ENCODE measurements around the gene SARNP. TPM values are rescaled to one million over a fixed set of nuclear protein-coding genes. Genes with fewer than 3 reads are reported as not detected.

SARNP gene
- total RNA-seq, 2 experiments from 2014 or later, result 86.1 to 92.0 TPM

GRCh38 chr12:55718624-55719275, 98.8 kb downstream of the SARNP start:
- Histone ChIP-seq H4K20me1 (ENCODE audit: insufficient read depth, low read length) (no peaks in the 10 kb centered on the region), H3K9me3 (ENCODE audit: low read length) (no peaks in the 10 kb centered on the region), H3K79me2 (ENCODE audit: insufficient read depth, low read depth, low read length) (peaks cover 16% of the 10 kb centered on the region; the same call in 1 of the 2 replicates), H3K4me2 (ENCODE audit: low read length) (peak overlapping the region; percentile 92; the same call in 1 of the 2 replicates), H3K27ac (ENCODE audit: low read depth, low read length, poor library complexity, severe bottlenecking) (no peak overlapping the region), H3K36me3 (ENCODE audit: insufficient read depth, low read length) (peaks cover 44% of the 10 kb centered on the region), H2AFZ (ENCODE audit: low read length) (no peak overlapping the region), H3K4me3 (ENCODE audit: low read depth, low read length, poor library complexity, severe bottlenecking) (no peak overlapping the region), H3K9me2 (ENCODE audit: insufficient read depth, low read length) (no peaks in the 10 kb centered on the region), H3K4me1 (ENCODE audit: insufficient read depth, low read length, poor library complexity, severe bottlenecking) (peaks cover 28% of the 10 kb centered on the region)
- BruUV-seq (replicated peaks), result no TSS peak
- no peak for DNase-seq (ENCODE audit: low spot score)
- POLR2A ChIA-PET, result no interaction called here
- intact Hi-C loops (cut with micrococcal nuclease; ENCODE audit: unreplicated experiment), result loop anchor here (5.0 kb wide), 1 partner anchor 46 kb away; no protein-coding TSS in a partner anchor
- CTCF ChIA-PET (ENCODE audit: unreplicated experiment), result no interaction called here
- TF ChIP-seq CTCF (conservative IDR thresholded peaks at IDR 0.05; ENCODE audit: low read length), result no peak
- TF ChIP-seq EZH2phosphoT487 (IDR thresholded peaks at IDR 0.05; ENCODE audit: borderline replicate concordance, low read depth, low read length), result no peak

GRCh38 chr12:55718015-55718414, 99.5 kb downstream of the SARNP start:
- peak overlapping the region; percentile 77 for H3K4me3 ChIP-seq (ENCODE audit: low read depth, low read length, poor library complexity, severe bottlenecking)
- H3K9me3 ChIP-seq (ENCODE audit: low read length), result no peaks in the 10 kb centered on the region
- no peaks in the 10 kb centered on the region for H3K9me2 ChIP-seq (ENCODE audit: insufficient read depth, low read length)
- no peak overlapping the region for H3K27ac ChIP-seq (ENCODE audit: low read depth, low read length, poor library complexity, severe bottlenecking)
- peaks cover 40% of the 10 kb centered on the region for H3K36me3 ChIP-seq (ENCODE audit: insufficient read depth, low read length)
- DNase-seq (ENCODE audit: low spot score), result no peak
- intact Hi-C loops (cut with micrococcal nuclease; ENCODE audit: unreplicated experiment), result loop anchor here (5.0 kb wide), 1 partner anchor 46 kb away; no protein-coding TSS in a partner anchor
- no peak for TF ChIP-seq EZH2phosphoT487 (IDR thresholded peaks at IDR 0.05; ENCODE audit: borderline replicate concordance, low read depth, low read length)
- no peak for TF ChIP-seq CTCF (conservative IDR thresholded peaks at IDR 0.05; ENCODE audit: low read length)
- no TSS peak for BruUV-seq (replicated peaks)
- ChIA-PET POLR2A (interaction anchor here (0.8 to 2.7 kb wide), 3 partner anchors 12 to 112 kb away, joined by 4 to 12 read pairs (median 9); partner anchors contain the start of gene CD63), CTCF (ENCODE audit: unreplicated experiment) (no interaction called here)
- H3K4me1 ChIP-seq (ENCODE audit: insufficient read depth, low read length, poor library complexity, severe bottlenecking), result peaks cover 28% of the 10 kb centered on the region
- no peaks in the 10 kb centered on the region for H4K20me1 ChIP-seq (ENCODE audit: insufficient read depth, low read length)
- peaks cover 16% of the 10 kb centered on the region; the same call in 1 of the 2 replicates for H3K79me2 ChIP-seq (ENCODE audit: insufficient read depth, low read depth, low read length)
- H3K4me2 ChIP-seq (ENCODE audit: low read length), result peak overlapping the region; percentile 92
- no peak overlapping the region for H2AFZ ChIP-seq (ENCODE audit: low read length)
